Endodermal cell (in vitro differentiated cells): ENCODE data around the gene FABP2. TPM values are rescaled to one million over a fixed set of nuclear protein-coding genes. Genes with fewer than 3 reads are reported as not detected.
A peak's percentile ranks its signal among the peaks of the same experiment; 100 is the strongest.

Experiments
- DNase-seq: peaks from one replicate; pipeline ENCODE4 v3.0.0-alpha.2; 2017
- H3K27ac ChIP-seq: 2 replicates; pipeline ENCODE4 v1.5.1; 2013; ENCODE audit warnings: mild to moderate bottlenecking, low read depth, low read length, moderate library complexity
- H3K27me3 ChIP-seq: 2 replicates; pipeline ENCODE4 v1.6.1; 2013; ENCODE audit warnings: mild to moderate bottlenecking, low read length, moderate library complexity; ENCODE audit not compliant: insufficient read depth, control insufficient read depth, poor library complexity, severe bottlenecking
- H3K36me3 ChIP-seq: 2 replicates; pipeline ENCODE4 v1.7.0; 2013; ENCODE audit warnings: mild to moderate bottlenecking, low read length, moderate library complexity; ENCODE audit not compliant: control insufficient read depth, insufficient read depth
- H3K4me1 ChIP-seq: one replicate; pipeline ENCODE4 v1.7.0; 2013; ENCODE audit warnings: low read length; ENCODE audit not compliant: control insufficient read depth, insufficient read depth
- H3K4me3 ChIP-seq: 2 replicates; pipeline ENCODE4 v1.5.1; 2013; ENCODE audit warnings: mild to moderate bottlenecking, low read length, moderate library complexity
- H3K9ac ChIP-seq: 2 replicates; pipeline ENCODE4 v1.6.1; 2013; ENCODE audit warnings: mild to moderate bottlenecking, low read length, moderate library complexity; ENCODE audit not compliant: poor library complexity, severe bottlenecking; ENCODE audit errors: extremely low read depth
- H3K9me3 ChIP-seq: 2 replicates; pipeline ENCODE4 v1.6.1; 2013; ENCODE audit warnings: mild to moderate bottlenecking, low read length, moderate library complexity; ENCODE audit not compliant: control insufficient read depth
- H3K27ac Mint-ChIP-seq: 2 replicates; pipeline ENCODE4 v1.8.0; 2020; ENCODE audit warnings: mixed read lengths
- H3K27me3 Mint-ChIP-seq: 2 replicates; pipeline ENCODE4 v1.8.0; 2021; ENCODE audit warnings: mild to moderate bottlenecking, mixed read lengths; ENCODE audit not compliant: insufficient read depth
- H3K36me3 Mint-ChIP-seq: 2 replicates; pipeline ENCODE4 v1.8.0; 2020; ENCODE audit warnings: low read depth, mixed read lengths
- H3K4me1 Mint-ChIP-seq: 2 replicates; pipeline ENCODE4 v1.8.0; 2020; ENCODE audit warnings: mixed read lengths
- H3K4me3 Mint-ChIP-seq: 2 replicates; pipeline ENCODE4 v1.8.0; 2020; ENCODE audit warnings: mild to moderate bottlenecking, moderate library complexity, mixed read lengths
- H3K9me3 Mint-ChIP-seq: 2 replicates; pipeline ENCODE4 v1.8.0; 2020; ENCODE audit warnings: mild to moderate bottlenecking, mixed read lengths
- CTCF ChIP-seq: fragments of 200-600 bp; sonication (generic); conservative IDR thresholded peaks from 2 replicates; pipeline ENCODE4 v1.5.0; 2021; ENCODE audit warnings: antibody characterized with exemption, mild to moderate bottlenecking
- WGBS, 2 experiments: methylation state at CpG; one replicate each; pipeline versions ENCODE4 v1.1.5 to v1.1.7; 2013; ENCODE audit warnings: missing lambda C conversion rate in 2 of 2, mixed read lengths in 1 of 2; ENCODE audit not compliant: insufficient coverage in 1 of 2, insufficient read length in 1 of 2; 5-methylcytosine and 5-hydroxymethylcytosine counted together
- total RNA-seq, 2 donors: library from RNA; stranded (reverse); fragmentation: NEBNext Ultra II Directional in 1 of 2; extraction: Animal tissue kit (Norgen Biotek cat#: 25700) in 1 of 2; gene quantifications; 2 replicates in 1 of 2; 3 replicates in 1 of 2; pipeline ENCODE4 v1.2.1, GENCODE V29; 2021

FABP2 gene
- total RNA-seq, 2 donors from 2014 or later: not detected

- peak; percentile 79 for TF ChIP-seq CTCF
- H3K36me3 ChIP-seq: no peaks in the 10 kb centered on the region
- WGBS, 2 experiments: 20 to 41% methylated on average over 1 to 4 of the region's 4 CpGs
These were observed 7.6 kb downstream of the FABP2 start for GRCh38 chr4:119314356-119314755.

GRCh38 chr4:119313237-119313636, 8.7 kb downstream of the FABP2 start:
- Histone ChIP-seq H3K27ac (no peak overlapping the region), H3K9me3 (no peaks in the 10 kb centered on the region), H3K9ac (no peak overlapping the region), H3K4me1 (no peaks in the 10 kb centered on the region), H3K36me3 (no peaks in the 10 kb centered on the region), H3K27me3 (peaks cover 12% of the 10 kb centered on the region), H3K4me3 (no peak overlapping the region)
- DNase-seq: no peak
- no peak for TF ChIP-seq CTCF
- H3K36me3 Mint-ChIP-seq: no peaks in the 10 kb centered on the region
- H3K27me3 Mint-ChIP-seq: peaks cover 4% of the 10 kb centered on the region
- no peak overlapping the region for H3K4me3 Mint-ChIP-seq
- H3K4me1 Mint-ChIP-seq: no peaks in the 10 kb centered on the region
- H3K27ac Mint-ChIP-seq: no peak overlapping the region
- H3K9me3 Mint-ChIP-seq: no peaks in the 10 kb centered on the region

More at GRCh38 chr4:119314356-119314755, 7.6 kb downstream of the FABP2 start:
- peaks cover 4% of the 10 kb centered on the region for H3K27me3 Mint-ChIP-seq
- no peaks in the 10 kb centered on the region for H3K4me1 ChIP-seq
- H3K27me3 ChIP-seq: peaks cover 12% of the 10 kb centered on the region
- H3K9ac ChIP-seq: no peak overlapping the region
- no peaks in the 10 kb centered on the region for H3K9me3 ChIP-seq
- peak; percentile 56 for DNase-seq
- no peak overlapping the region for H3K27ac Mint-ChIP-seq
- H3K9me3 Mint-ChIP-seq: no peaks in the 10 kb centered on the region
- no peak overlapping the region for H3K4me3 ChIP-seq
- H3K27ac ChIP-seq: no peak overlapping the region
- H3K36me3 Mint-ChIP-seq: no peaks in the 10 kb centered on the region
- H3K4me1 Mint-ChIP-seq: no peaks in the 10 kb centered on the region
- H3K4me3 Mint-ChIP-seq: no peak overlapping the region

GRCh38 chr4:119310826-119311225, 11.1 kb downstream of the FABP2 start:
- H3K9me3 ChIP-seq: no peaks in the 10 kb centered on the region
- no peak overlapping the region for H3K9ac ChIP-seq
- no peaks in the 10 kb centered on the region for H3K4me1 ChIP-seq
- H3K9me3 Mint-ChIP-seq: no peaks in the 10 kb centered on the region
- no peak for TF ChIP-seq CTCF
- no peak overlapping the region for H3K4me3 ChIP-seq
- H3K27ac ChIP-seq: no peak overlapping the region
- H3K4me1 Mint-ChIP-seq: no peaks in the 10 kb centered on the region
- peaks cover 12% of the 10 kb centered on the region for H3K27me3 ChIP-seq
- no peak overlapping the region for H3K27ac Mint-ChIP-seq
- H3K36me3 ChIP-seq: no peaks in the 10 kb centered on the region
- DNase-seq: no peak
- H3K27me3 Mint-ChIP-seq: peaks cover 4% of the 10 kb centered on the region
- 90% methylated on average over 1 of the region's 1 CpG; no CpG with 5 or more reads in 1 of the 2 experiments for WGBS, 2 experiments
- H3K4me3 Mint-ChIP-seq: no peak overlapping the region
- no peaks in the 10 kb centered on the region for H3K36me3 Mint-ChIP-seq
